K562 treated with DMSO at 1 percent for 12 hours (cell line): Measurements from ENCODE around the gene CLEC3B. TPM values are rescaled to one million over a fixed set of nuclear protein-coding genes. Genes with fewer than 3 reads are reported as not detected.

Experiments used
- total RNA-seq: library from RNA; unstranded; fragments of 300-600 nt; gene quantifications from 2 replicates; pipeline ENCODE4 v1.2.3, GENCODE V29; 2022; ENCODE audit not compliant: insufficient read depth

CLEC3B gene, protein sequence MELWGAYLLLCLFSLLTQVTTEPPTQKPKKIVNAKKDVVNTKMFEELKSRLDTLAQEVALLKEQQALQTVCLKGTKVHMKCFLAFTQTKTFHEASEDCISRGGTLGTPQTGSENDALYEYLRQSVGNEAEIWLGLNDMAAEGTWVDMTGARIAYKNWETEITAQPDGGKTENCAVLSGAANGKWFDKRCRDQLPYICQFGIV
- not detected in 2 replicates for total RNA-seq

DNA sequence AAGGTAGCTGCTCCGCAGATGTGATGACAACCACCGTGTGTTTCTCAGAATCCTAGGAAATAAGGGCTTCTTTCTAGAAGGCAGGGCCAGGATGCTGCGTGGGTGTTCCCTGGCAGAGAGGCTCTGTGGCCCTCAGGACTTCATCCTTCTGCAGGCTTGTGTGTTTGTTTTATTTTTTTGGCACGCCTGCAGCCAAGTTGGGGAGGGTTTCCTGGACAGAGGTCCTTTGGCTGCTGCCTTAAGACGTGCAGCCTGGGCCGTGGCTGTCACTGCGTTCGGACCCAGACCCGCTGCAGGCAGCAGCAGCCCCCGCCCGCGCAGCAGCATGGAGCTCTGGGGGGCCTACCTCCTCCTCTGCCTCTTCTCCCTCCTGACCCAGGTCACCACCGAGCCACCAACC is at the start of gene CLEC3B:
CLEC3B (plus strand) TSS at position 266 of the 400 bp plus-strand sequence; CDS start at position 326, 60 bp downstream.

Other genes starting within 250 kb of the CLEC3B start
- gene TMEM42, start 164.4 kb upstream of the CLEC3B start, total RNA-seq, result 0.85 and 1.4 TPM in 2 replicates
- gene TGM4, start 151.7 kb upstream of the CLEC3B start, total RNA-seq, result not detected in 2 replicates
- gene ZDHHC3, start 50.1 kb upstream of the CLEC3B start, total RNA-seq, result 32.1 and 78.5 TPM in 2 replicates
- 44.7 and 47.0 TPM in 2 replicates for gene EXOSC7, start 50.1 kb upstream of the CLEC3B start, total RNA-seq
- gene CDCP1, start 120.1 kb downstream of the CLEC3B start, total RNA-seq, result 3.5 and 15.6 TPM in 2 replicates
- gene TMEM158, start 200.0 kb downstream of the CLEC3B start, total RNA-seq, result 18.7 and 26.7 TPM in 2 replicates